ENCODE results near the gene SAMD4A. TPM values are rescaled to one million over a fixed set of nuclear protein-coding genes. Genes with fewer than 3 reads are reported as not detected.

The SAMD4A gene
- total RNA-seq, 3 donors from 2014 or later, result 5.4 to 8.1 (median 7.6) TPM

GRCh38 chr14:54704768-54705167 lies 137.8 kb downstream of the SAMD4A start:
- peaks cover 6% of the 10 kb centered on the region for H3K27me3 Mint-ChIP-seq (ENCODE audit: low read depth)
- DNase-seq (no peak), ATAC-seq (no peak)
- no peak overlapping the region for H3K4me3 Mint-ChIP-seq
- H3K36me3 Mint-ChIP-seq (ENCODE audit: insufficient read depth), result no peaks in the 10 kb centered on the region
- no peaks in the 10 kb centered on the region for H3K9me3 Mint-ChIP-seq
- peaks cover 3% of the 10 kb centered on the region for H3K4me1 Mint-ChIP-seq (ENCODE audit: low read depth)

GRCh38 chr14:54706769-54707168 lies 139.8 kb downstream of the SAMD4A start:
- no peaks in the 10 kb centered on the region for H3K36me3 Mint-ChIP-seq (ENCODE audit: insufficient read depth)
- peaks cover 10% of the 10 kb centered on the region for H3K4me1 Mint-ChIP-seq (ENCODE audit: low read depth)
- peaks cover 6% of the 10 kb centered on the region for H3K27me3 Mint-ChIP-seq (ENCODE audit: low read depth)
- ATAC-seq, result no peak
- H3K9me3 Mint-ChIP-seq, result no peaks in the 10 kb centered on the region
- no peak overlapping the region for H3K4me3 Mint-ChIP-seq
- no peak for DNase-seq

- Mint-ChIP-seq H3K36me3 (ENCODE audit: insufficient read depth) (no peaks in the 10 kb centered on the region), H3K9me3 (no peaks in the 10 kb centered on the region), H3K27me3 (ENCODE audit: low read depth) (no peaks in the 10 kb centered on the region), H3K4me1 (ENCODE audit: low read depth) (peaks cover 21% of the 10 kb centered on the region), H3K4me3 (no peak overlapping the region)
- ATAC-seq (no peak), DNase-seq (no peak)
Measured at GRCh38 chr14:54708161-54708560, 141.2 kb downstream of the SAMD4A start.

GRCh38 chr14:54708982-54709381 lies 142.1 kb downstream of the SAMD4A start:
- no peak for DNase-seq
- H3K4me3 Mint-ChIP-seq, result no peak overlapping the region
- no peaks in the 10 kb centered on the region for H3K9me3 Mint-ChIP-seq
- H3K36me3 Mint-ChIP-seq (ENCODE audit: insufficient read depth), result no peaks in the 10 kb centered on the region
- H3K27me3 Mint-ChIP-seq (ENCODE audit: low read depth), result no peaks in the 10 kb centered on the region
- no peak for ATAC-seq
- H3K4me1 Mint-ChIP-seq (ENCODE audit: low read depth), result peaks cover 21% of the 10 kb centered on the region

GRCh38 chr14:54709444-54709843 lies 142.5 kb downstream of the SAMD4A start:
- Mint-ChIP-seq H3K27me3 (ENCODE audit: low read depth) (no peaks in the 10 kb centered on the region), H3K4me3 (no peak overlapping the region), H3K9me3 (no peaks in the 10 kb centered on the region), H3K36me3 (ENCODE audit: insufficient read depth) (no peaks in the 10 kb centered on the region), H3K4me1 (ENCODE audit: low read depth) (peaks cover 21% of the 10 kb centered on the region)
- ATAC-seq (peak; percentile 66 to 77), DNase-seq (no peak)

GRCh38 chr14:54709867-54710266 lies 142.9 kb downstream of the SAMD4A start:
- H3K27me3 Mint-ChIP-seq (ENCODE audit: low read depth), result no peaks in the 10 kb centered on the region
- H3K4me3 Mint-ChIP-seq, result no peak overlapping the region
- DNase-seq, result no peak
- no peaks in the 10 kb centered on the region for H3K9me3 Mint-ChIP-seq
- no peaks in the 10 kb centered on the region for H3K36me3 Mint-ChIP-seq (ENCODE audit: insufficient read depth)
- no peak for ATAC-seq
- H3K4me1 Mint-ChIP-seq (ENCODE audit: low read depth), result peaks cover 21% of the 10 kb centered on the region

- H3K9me3 Mint-ChIP-seq, result no peaks in the 10 kb centered on the region
- H3K4me1 Mint-ChIP-seq (ENCODE audit: low read depth), result peaks cover 21% of the 10 kb centered on the region
- DNase-seq, result no peak
- no peaks in the 10 kb centered on the region for H3K36me3 Mint-ChIP-seq (ENCODE audit: insufficient read depth)
- H3K27me3 Mint-ChIP-seq (ENCODE audit: low read depth), result no peaks in the 10 kb centered on the region
- no peak for ATAC-seq
- H3K4me3 Mint-ChIP-seq, result no peak overlapping the region
Measured at GRCh38 chr14:54711312-54711711, 144.4 kb downstream of the SAMD4A start.

- Mint-ChIP-seq H3K27me3 (ENCODE audit: low read depth) (no peaks in the 10 kb centered on the region), H3K9me3 (no peaks in the 10 kb centered on the region), H3K36me3 (ENCODE audit: insufficient read depth) (no peaks in the 10 kb centered on the region), H3K4me3 (no peak overlapping the region), H3K4me1 (ENCODE audit: low read depth) (peaks cover 21% of the 10 kb centered on the region)
- ATAC-seq (no peak), DNase-seq (no peak)
Measured at GRCh38 chr14:54711812-54712464, 145.0 kb downstream of the SAMD4A start.

- H3K27me3 Mint-ChIP-seq (ENCODE audit: low read depth), result no peaks in the 10 kb centered on the region
- H3K9me3 Mint-ChIP-seq, result no peaks in the 10 kb centered on the region
- peaks cover 21% of the 10 kb centered on the region for H3K4me1 Mint-ChIP-seq (ENCODE audit: low read depth)
- DNase-seq, result no peak
- no peaks in the 10 kb centered on the region for H3K36me3 Mint-ChIP-seq (ENCODE audit: insufficient read depth)
- H3K4me3 Mint-ChIP-seq, result no peak overlapping the region
- ATAC-seq, result no peak
Measured at GRCh38 chr14:54712465-54713200, 145.7 kb downstream of the SAMD4A start.

GRCh38 chr14:54713379-54713778 lies 146.5 kb downstream of the SAMD4A start:
- peaks cover 21% of the 10 kb centered on the region for H3K4me1 Mint-ChIP-seq (ENCODE audit: low read depth)

GRCh38 chr14:54715239-54715638 lies 148.3 kb downstream of the SAMD4A start:
- no peaks in the 10 kb centered on the region for H3K36me3 Mint-ChIP-seq (ENCODE audit: insufficient read depth)
- no peak overlapping the region for H3K4me3 Mint-ChIP-seq
- no peaks in the 10 kb centered on the region for H3K9me3 Mint-ChIP-seq
- ATAC-seq (no peak), DNase-seq (no peak)
- H3K4me1 Mint-ChIP-seq (ENCODE audit: low read depth), result peaks cover 18% of the 10 kb centered on the region
- peaks cover 2% of the 10 kb centered on the region for H3K27me3 Mint-ChIP-seq (ENCODE audit: low read depth)

More at GRCh38 chr14:54713379-54713778, 146.5 kb downstream of the SAMD4A start:
- ATAC-seq (no peak), DNase-seq (no peak)
- H3K36me3 Mint-ChIP-seq (ENCODE audit: insufficient read depth), result no peaks in the 10 kb centered on the region
- no peaks in the 10 kb centered on the region for H3K9me3 Mint-ChIP-seq
- H3K4me3 Mint-ChIP-seq, result no peak overlapping the region
- peaks cover under 1% of the 10 kb centered on the region for H3K27me3 Mint-ChIP-seq (ENCODE audit: low read depth)

- Mint-ChIP-seq H3K27me3 (ENCODE audit: low read depth) (peaks cover 2% of the 10 kb centered on the region), H3K36me3 (ENCODE audit: insufficient read depth) (no peaks in the 10 kb centered on the region), H3K4me1 (ENCODE audit: low read depth) (peaks cover 18% of the 10 kb centered on the region), H3K9me3 (no peaks in the 10 kb centered on the region), H3K4me3 (no peak overlapping the region)
- DNase-seq, result no peak
- ATAC-seq, result no peak
Measured at GRCh38 chr14:54715811-54716210, 148.9 kb downstream of the SAMD4A start.

GRCh38 chr14:54716862-54717261 lies 149.9 kb downstream of the SAMD4A start:
- no peak overlapping the region for H3K4me3 Mint-ChIP-seq
- no peaks in the 10 kb centered on the region for H3K36me3 Mint-ChIP-seq (ENCODE audit: insufficient read depth)
- ATAC-seq (no peak), DNase-seq (no peak)
- no peaks in the 10 kb centered on the region for H3K9me3 Mint-ChIP-seq
- H3K27me3 Mint-ChIP-seq (ENCODE audit: low read depth), result peaks cover 2% of the 10 kb centered on the region
- peaks cover 10% of the 10 kb centered on the region for H3K4me1 Mint-ChIP-seq (ENCODE audit: low read depth)

- H3K36me3 Mint-ChIP-seq (ENCODE audit: insufficient read depth), result no peaks in the 10 kb centered on the region
Measured at GRCh38 chr14:54718046-54718445, 151.1 kb downstream of the SAMD4A start.

GRCh38 chr14:54719406-54719805 lies 152.5 kb downstream of the SAMD4A start:
- Mint-ChIP-seq H3K9me3 (no peaks in the 10 kb centered on the region), H3K36me3 (ENCODE audit: insufficient read depth) (no peaks in the 10 kb centered on the region), H3K27me3 (ENCODE audit: low read depth) (peaks cover 5% of the 10 kb centered on the region), H3K4me3 (no peak overlapping the region), H3K4me1 (ENCODE audit: low read depth) (no peaks in the 10 kb centered on the region)
- ATAC-seq (no peak), DNase-seq (no peak)

More at GRCh38 chr14:54718046-54718445, 151.1 kb downstream of the SAMD4A start:
- ATAC-seq, result no peak
- Mint-ChIP-seq H3K27me3 (ENCODE audit: low read depth) (peaks cover 2% of the 10 kb centered on the region), H3K4me1 (ENCODE audit: low read depth) (no peaks in the 10 kb centered on the region), H3K4me3 (no peak overlapping the region), H3K9me3 (no peaks in the 10 kb centered on the region)
- DNase-seq, result no peak

Measured in activated T-cell treated with anti-CD3 and anti-CD28 coated beads, Interleukin-2, amount 50 U/mL, for 4 hours (primary cell).